ENCODE results near the gene NAALADL2. TPM values are rescaled to one million over a fixed set of nuclear protein-coding genes. Genes with fewer than 3 reads are reported as not detected.
"Not testable (repeated sequence)": the region's sequence is repeated elsewhere in the genome, so short reads cannot be mapped to it uniquely, and the experiment has no call there.

Gene NAALADL2
- total and polyA plus RNA-seq, 3 donors from 2014 or later: 5.4 to 15.6 (median 6.0) TPM

GRCh38 chr3:175770426-175770825 is 911.3 kb downstream of the NAALADL2 start:
- intact Hi-C loops (cut with DNase I; ENCODE audit: low total_unique reads): no loop called here
- H3K36me3 ChIP-seq (ENCODE audit: low read depth, missing control alignments): no peaks in the 10 kb centered on the region
- no peaks in the 10 kb centered on the region for H3K27me3 ChIP-seq
- H3K27ac ChIP-seq: no peak overlapping the region
- DNase-seq: no peak
- no peak overlapping the region for H3K4me3 ChIP-seq
- no peaks in the 10 kb centered on the region for H3K9me3 ChIP-seq
- H3K4me1 ChIP-seq: no peaks in the 10 kb centered on the region
- TF ChIP-seq POLR2A (IDR thresholded peaks at IDR 0.05): no peak
- TF ChIP-seq CTCF (IDR thresholded peaks at IDR 0.05): no peak

GRCh38 chr3:175777495-175777894 is 918.4 kb downstream of the NAALADL2 start:
- TF ChIP-seq CTCF (IDR thresholded peaks at IDR 0.05): no peak
- TF ChIP-seq POLR2A (IDR thresholded peaks at IDR 0.05): no peak
- WGBS, 2 donors: 56 to 69% methylated on average over 3 of the region's 3 CpGs
- Histone ChIP-seq H3K4me3 (no peak overlapping the region), H3K36me3 (ENCODE audit: low read depth, missing control alignments) (no peaks in the 10 kb centered on the region), H3K27me3 (no peaks in the 10 kb centered on the region), H3K9me3 (no peaks in the 10 kb centered on the region), H3K27ac (no peak overlapping the region), H3K4me1 (no peaks in the 10 kb centered on the region)
- DNase-seq: no peak
- intact Hi-C loops (cut with DNase I; ENCODE audit: low total_unique reads): no loop called here

GRCh38 chr3:175777965-175778364 is 918.8 kb downstream of the NAALADL2 start:
- Histone ChIP-seq H3K4me1 (no peaks in the 10 kb centered on the region), H3K27ac (no peak overlapping the region), H3K9me3 (no peaks in the 10 kb centered on the region), H3K27me3 (no peaks in the 10 kb centered on the region), H3K4me3 (no peak overlapping the region), H3K36me3 (ENCODE audit: low read depth, missing control alignments) (no peaks in the 10 kb centered on the region)
- DNase-seq: no peak
- WGBS, 2 donors: 90 to 94% methylated on average over 3 of the region's 3 CpGs
- TF ChIP-seq POLR2A (IDR thresholded peaks at IDR 0.05) (no peak), CTCF (IDR thresholded peaks at IDR 0.05) (no peak)
- intact Hi-C loops (cut with DNase I; ENCODE audit: low total_unique reads): no loop called here

- Histone ChIP-seq H3K27me3 (no peaks in the 10 kb centered on the region), H3K36me3 (ENCODE audit: low read depth, missing control alignments) (no peaks in the 10 kb centered on the region), H3K4me3 (no peak overlapping the region), H3K9me3 (no peaks in the 10 kb centered on the region), H3K4me1 (no peaks in the 10 kb centered on the region), H3K27ac (no peak overlapping the region)
- intact Hi-C loops (cut with DNase I; ENCODE audit: low total_unique reads): no loop called here
- no peak for DNase-seq
- TF ChIP-seq POLR2A (IDR thresholded peaks at IDR 0.05) (no peak), CTCF (IDR thresholded peaks at IDR 0.05) (no peak)
- 69 to 81% methylated on average over 1 of the region's 1 CpG for WGBS, 2 donors
Observed at GRCh38 chr3:175778994-175779393, 919.9 kb downstream of the NAALADL2 start.

GRCh38 chr3:175787109-175787508 is 928.0 kb downstream of the NAALADL2 start:
- DNase-seq, H3K9me3 ChIP-seq: not testable (repeated sequence)

More at GRCh38 chr3:175787109-175787508, 928.0 kb downstream of the NAALADL2 start:
- H3K4me1 ChIP-seq; H3K4me3 ChIP-seq; H3K27ac ChIP-seq; H3K36me3 ChIP-seq (ENCODE audit: low read depth, missing control alignments); H3K27me3 ChIP-seq; intact Hi-C loops (cut with DNase I; ENCODE audit: low total_unique reads): not testable (repeated sequence)
- 50 to 96% methylated on average over 2 to 5 of the region's 16 CpGs for WGBS, 2 donors
